ENCODE results near the gene FHIT. TPM values are rescaled to one million over a fixed set of nuclear protein-coding genes. Genes with fewer than 3 reads are reported as not detected.

FHIT gene
- total RNA-seq, 1 experiment from 2014 or later, result 3.6 TPM

- no TSS peak for BruUV-seq (replicated peaks)
- ChIA-PET CTCF (no interaction called here), POLR2A (ENCODE audit: unreplicated experiment) (no interaction called here)
- Histone ChIP-seq H3K9ac (ENCODE audit: low read length) (no peak overlapping the region), H3K4me2 (ENCODE audit: low read length) (no peak overlapping the region), H2AFZ (ENCODE audit: low read length) (no peak overlapping the region), H3K4me1 (ENCODE audit: insufficient read depth, low read length) (no peaks in the 10 kb centered on the region), H3K4me3 (ENCODE audit: low read length) (no peak overlapping the region), H3K36me3 (ENCODE audit: low read depth, low read length) (no peaks in the 10 kb centered on the region), H4K20me1 (ENCODE audit: low read length) (no peaks in the 10 kb centered on the region), H3K27me3 (ENCODE audit: low read length) (no peaks in the 10 kb centered on the region), H3K27ac (ENCODE audit: low read length) (no peak overlapping the region), H3K79me2 (ENCODE audit: low read length) (no peaks in the 10 kb centered on the region), H3K9me2 (replicated peaks; ENCODE audit: low read length) (no peaks in the 10 kb centered on the region), H3K9me3 (ENCODE audit: low read length) (no peaks in the 10 kb centered on the region), H3F3A (ENCODE audit: low read length, unreplicated experiment) (no peaks in the 10 kb centered on the region)
- intact Hi-C loops (cut with micrococcal nuclease), result no loop called here
- DNase-seq, result no peak
- no peak for ATAC-seq
- TF ChIP-seq EZH2 (IDR thresholded peaks at IDR 0.05; ENCODE audit: low read length, unreplicated experiment) (no peak), EZH2phosphoT487 (IDR thresholded peaks at IDR 0.05; ENCODE audit: borderline replicate concordance, low read length) (no peak)
- TF ChIP-seq, protein P1, sequence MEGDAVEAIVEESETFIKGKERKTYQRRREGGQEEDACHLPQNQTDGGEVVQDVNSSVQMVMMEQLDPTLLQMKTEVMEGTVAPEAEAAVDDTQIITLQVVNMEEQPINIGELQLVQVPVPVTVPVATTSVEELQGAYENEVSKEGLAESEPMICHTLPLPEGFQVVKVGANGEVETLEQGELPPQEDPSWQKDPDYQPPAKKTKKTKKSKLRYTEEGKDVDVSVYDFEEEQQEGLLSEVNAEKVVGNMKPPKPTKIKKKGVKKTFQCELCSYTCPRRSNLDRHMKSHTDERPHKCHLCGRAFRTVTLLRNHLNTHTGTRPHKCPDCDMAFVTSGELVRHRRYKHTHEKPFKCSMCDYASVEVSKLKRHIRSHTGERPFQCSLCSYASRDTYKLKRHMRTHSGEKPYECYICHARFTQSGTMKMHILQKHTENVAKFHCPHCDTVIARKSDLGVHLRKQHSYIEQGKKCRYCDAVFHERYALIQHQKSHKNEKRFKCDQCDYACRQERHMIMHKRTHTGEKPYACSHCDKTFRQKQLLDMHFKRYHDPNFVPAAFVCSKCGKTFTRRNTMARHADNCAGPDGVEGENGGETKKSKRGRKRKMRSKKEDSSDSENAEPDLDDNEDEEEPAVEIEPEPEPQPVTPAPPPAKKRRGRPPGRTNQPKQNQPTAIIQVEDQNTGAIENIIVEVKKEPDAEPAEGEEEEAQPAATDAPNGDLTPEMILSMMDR (conservative IDR thresholded peaks at IDR 0.05; ENCODE audit: low read depth, low read length), result no peak
Measured at GRCh38 chr3:60206206-60206605, 1045.0 kb downstream of the FHIT start.

DNA sequence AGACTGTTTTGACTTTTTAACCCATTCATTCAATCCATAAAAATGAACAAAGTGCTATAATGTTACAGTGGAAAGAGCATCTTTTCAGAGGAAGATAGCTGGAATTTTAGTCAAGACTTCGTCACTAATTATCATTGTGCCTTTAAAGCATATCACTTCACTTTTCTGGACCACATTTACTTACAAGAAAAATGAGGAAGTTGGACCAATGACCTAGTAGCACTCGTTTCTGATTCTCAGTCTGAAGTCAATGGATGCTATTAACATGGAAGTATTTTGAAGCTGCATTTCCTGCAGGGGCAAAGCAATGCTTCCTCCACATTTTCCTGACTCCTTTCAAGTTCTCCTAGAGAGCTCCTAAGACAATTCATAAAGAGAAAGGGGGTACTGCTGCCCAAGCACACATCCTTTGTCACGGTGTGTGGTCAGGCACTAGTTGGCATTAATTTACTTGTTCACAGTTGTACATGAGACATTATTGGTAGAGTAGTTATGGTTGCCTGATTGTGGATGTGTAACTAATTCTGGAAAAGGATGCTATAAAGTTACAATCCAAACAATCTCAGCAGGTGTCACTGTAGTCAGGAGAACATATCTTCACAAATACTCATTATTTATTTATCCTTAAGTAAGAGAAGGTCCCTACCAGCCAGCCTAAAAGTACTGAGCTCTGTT is 1049.1 kb downstream of the FHIT start:
- Histone ChIP-seq H3F3A (ENCODE audit: low read length, unreplicated experiment) (no peaks in the 10 kb centered on the region), H3K27me3 (ENCODE audit: low read length) (no peaks in the 10 kb centered on the region), H3K4me2 (ENCODE audit: low read length) (no peak overlapping the region), H3K36me3 (ENCODE audit: low read depth, low read length) (no peaks in the 10 kb centered on the region), H3K27ac (ENCODE audit: low read length) (no peak overlapping the region), H3K9me2 (replicated peaks; ENCODE audit: low read length) (no peaks in the 10 kb centered on the region), H3K4me1 (ENCODE audit: insufficient read depth, low read length) (no peaks in the 10 kb centered on the region), H3K9ac (ENCODE audit: low read length) (no peak overlapping the region), H3K4me3 (ENCODE audit: low read length) (no peak overlapping the region), H3K9me3 (ENCODE audit: low read length) (no peaks in the 10 kb centered on the region), H2AFZ (ENCODE audit: low read length) (no peak overlapping the region), H3K79me2 (ENCODE audit: low read length) (no peaks in the 10 kb centered on the region), H4K20me1 (ENCODE audit: low read length) (no peaks in the 10 kb centered on the region)
- DNase-seq, result no peak
- ChIA-PET POLR2A (ENCODE audit: unreplicated experiment) (no interaction called here), CTCF (no interaction called here)
- no peak for ATAC-seq
- no TSS peak for BruUV-seq (replicated peaks)
- TF ChIP-seq EZH2phosphoT487 (IDR thresholded peaks at IDR 0.05; ENCODE audit: borderline replicate concordance, low read length) (no peak), EZH2 (IDR thresholded peaks at IDR 0.05; ENCODE audit: low read length, unreplicated experiment) (no peak)
- TF ChIP-seq, protein P1 (conservative IDR thresholded peaks at IDR 0.05; ENCODE audit: low read depth, low read length), result no peak
- intact Hi-C loops (cut with micrococcal nuclease), result no loop called here

DNA sequence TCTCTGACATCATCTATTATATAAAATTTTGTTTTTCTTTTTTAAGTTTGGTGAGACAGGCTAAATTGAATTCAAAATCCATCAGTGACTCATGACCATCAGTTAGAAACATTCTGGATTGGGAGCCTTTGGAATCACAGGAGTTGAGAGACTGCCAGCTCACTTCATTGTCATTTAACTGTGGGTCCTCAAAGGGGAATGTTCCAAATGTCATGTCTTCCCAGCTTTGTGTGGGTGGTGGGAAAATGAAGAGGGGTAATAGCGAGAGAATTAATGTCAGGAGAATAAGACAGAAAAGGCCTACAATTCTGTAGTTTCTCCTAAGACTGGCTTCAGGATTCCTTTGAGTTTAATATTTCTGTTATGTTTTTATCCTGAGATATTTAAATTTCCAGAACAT is 1051.9 kb downstream of the FHIT start:
- Histone ChIP-seq H3F3A (ENCODE audit: low read length, unreplicated experiment) (no peaks in the 10 kb centered on the region), H3K27me3 (ENCODE audit: low read length) (no peaks in the 10 kb centered on the region), H3K4me2 (ENCODE audit: low read length) (no peak overlapping the region), H3K4me3 (ENCODE audit: low read length) (no peak overlapping the region), H3K36me3 (ENCODE audit: low read depth, low read length) (no peaks in the 10 kb centered on the region), H3K9ac (ENCODE audit: low read length) (no peak overlapping the region), H3K9me3 (ENCODE audit: low read length) (no peaks in the 10 kb centered on the region), H2AFZ (ENCODE audit: low read length) (no peak overlapping the region), H3K27ac (ENCODE audit: low read length) (no peak overlapping the region), H3K79me2 (ENCODE audit: low read length) (no peaks in the 10 kb centered on the region), H3K4me1 (ENCODE audit: insufficient read depth, low read length) (no peaks in the 10 kb centered on the region), H3K9me2 (replicated peaks; ENCODE audit: low read length) (no peaks in the 10 kb centered on the region), H4K20me1 (ENCODE audit: low read length) (no peaks in the 10 kb centered on the region)
- TF ChIP-seq EZH2phosphoT487 (IDR thresholded peaks at IDR 0.05; ENCODE audit: borderline replicate concordance, low read length) (no peak), EZH2 (IDR thresholded peaks at IDR 0.05; ENCODE audit: low read length, unreplicated experiment) (no peak)
- TF ChIP-seq, protein P1 (conservative IDR thresholded peaks at IDR 0.05; ENCODE audit: low read depth, low read length), result no peak
- intact Hi-C loops (cut with micrococcal nuclease), result no loop called here
- POLR2A ChIA-PET (ENCODE audit: unreplicated experiment), result no interaction called here
- ATAC-seq (no peak), DNase-seq (no peak)
- no TSS peak for BruUV-seq (replicated peaks)
- CTCF ChIA-PET, result no interaction called here

Data from PC-3 (cell line).